H1 (cell line): ENCODE results near the gene S100A8. TPM values are rescaled to one million over a fixed set of nuclear protein-coding genes. Genes with fewer than 3 reads are reported as not detected.

Experiments
- CTCF ChIA-PET: fragments of 300-600 bp; sonication (Branson Sonifier 250); formaldehyde crosslinking; loops from one replicate; lab custom pipeline; 2021; ENCODE audit not compliant: partially characterized antibody; lab: Charles Lee
- POLR2A ChIA-PET: fragments of 300-600 bp; sonication (Branson Sonifier 250); formaldehyde crosslinking; loops from one replicate; lab custom pipeline; 2021; ENCODE audit warnings: inconsistent platforms; ENCODE audit not compliant: partially characterized antibody; lab: Charles Lee
- DNase-seq, 2 experiments: peaks; one replicate each; pipeline versions ENCODE4 v3.0.0 to v3.0.0-alpha.2; 2010 to 2022; ENCODE audit warnings: low spot score in 2 of 2, low read depth in 1 of 2, mixed read lengths in 1 of 2
- FAIRE-seq: peaks from 2 replicates; lab custom pipeline; 2011; peaks lifted over from hg19 to GRCh38; lab: Jason Lieb, UNC
- H2AFZ ChIP-seq: 2 replicates; pipeline ENCODE4 v1.8.1; 2012; ENCODE audit warnings: low read length, inconsistent platforms
- H2AK5ac ChIP-seq: 2 replicates; pipeline ENCODE4 v1.6.1; 2013; ENCODE audit warnings: low read depth, low read length
- H2BK120ac ChIP-seq: replicated peaks from 2 replicates; pipeline ENCODE3; 2013; ENCODE audit warnings: low read depth, low read length, inconsistent platforms
- H2BK12ac ChIP-seq: 2 replicates; pipeline ENCODE4 v1.6.1; 2013; ENCODE audit warnings: low read depth, low read length
- H2BK15ac ChIP-seq: 2 replicates; pipeline ENCODE4 v1.6.1; 2013; ENCODE audit warnings: low read length
- H2BK20ac ChIP-seq: 2 replicates; pipeline ENCODE4 v1.6.1; 2013; ENCODE audit warnings: low read length
- H2BK5ac ChIP-seq: 2 replicates; pipeline ENCODE4 v1.6.1; 2013; ENCODE audit warnings: low read depth, low read length
- H3K14ac ChIP-seq: 2 replicates; pipeline ENCODE4 v1.6.1; 2013; ENCODE audit warnings: inconsistent platforms; ENCODE audit not compliant: insufficient read length
- H3K18ac ChIP-seq: 2 replicates; pipeline ENCODE4 v1.6.1; 2013; ENCODE audit warnings: low read length; ENCODE audit errors: extremely low read depth
- H3K23ac ChIP-seq: 2 replicates; pipeline ENCODE4 v1.6.1; 2013; ENCODE audit warnings: inconsistent platforms; ENCODE audit not compliant: insufficient read length
- H3K23me2 ChIP-seq: 2 replicates; pipeline ENCODE4 v1.6.1; 2013; ENCODE audit warnings: low read depth, low read length
- H3K27ac ChIP-seq: 2 replicates; pipeline ENCODE4 v1.6.1; 2011; ENCODE audit warnings: low read depth, low read length, inconsistent platforms
- H3K27me3 ChIP-seq, 4 experiments: replicated peaks in 1 of 4; 1 replicate in 1 of 4; 2 replicates in 3 of 4; pipeline versions ENCODE4 v1.6.1 to v1.8.1; 2011 to 2013; ENCODE audit warnings: low read length in 3 of 4, mild to moderate bottlenecking in 3 of 4, inconsistent platforms in 2 of 4, mixed read lengths in 2 of 4, moderate library complexity in 1 of 4; ENCODE audit not compliant: control insufficient read depth in 3 of 4, insufficient read depth in 3 of 4; ENCODE audit errors: extremely low read depth in 1 of 4
- H3K36me3 ChIP-seq, 4 experiments: 2 replicates each; pipeline versions ENCODE4 v1.6.1 to v1.8.1; 2011 to 2013; ENCODE audit warnings: mild to moderate bottlenecking in 4 of 4, low read length in 3 of 4, moderate library complexity in 2 of 4, control low read depth in 1 of 4, inconsistent platforms in 1 of 4; ENCODE audit not compliant: insufficient read depth in 4 of 4, control insufficient read depth in 2 of 4
- H3K4ac ChIP-seq: replicated peaks from 2 replicates; pipeline ENCODE3; 2013; ENCODE audit warnings: low read length, low read depth, mixed read lengths, inconsistent platforms; ENCODE audit not compliant: insufficient read length
- H3K4me1 ChIP-seq, 4 experiments: replicated peaks in 1 of 4; 1 replicate in 1 of 4; 2 replicates in 3 of 4; pipeline versions ENCODE4 v1.6.1 to v1.8.1; 2011 to 2013; ENCODE audit warnings: low read length in 3 of 4, inconsistent platforms in 2 of 4, mixed read lengths in 1 of 4; ENCODE audit not compliant: insufficient read depth in 4 of 4, control insufficient read depth in 3 of 4
- H3K4me2 ChIP-seq, 2 experiments: 2 replicates each; pipeline versions ENCODE4 v1.6.1 to v1.8.1; 2011 to 2013; ENCODE audit warnings: low read depth in 2 of 2, low read length in 2 of 2, control low read depth in 1 of 2, inconsistent platforms in 1 of 2, mild to moderate bottlenecking in 1 of 2; ENCODE audit not compliant: insufficient read depth in 1 of 2
- H3K4me3 ChIP-seq, 4 experiments: fragments of 200-600, 300-600 bp in 1 of 4; sonication (generic), shearing (Covaris generic), sonication (Bioruptor Twin) in 1 of 4; 2 replicates each; pipeline versions ENCODE4 v1.5.1 to v1.8.1; 2011 to 2016; ENCODE audit warnings: low read length in 4 of 4, low read depth in 3 of 4, control low read depth in 2 of 4, inconsistent platforms in 2 of 4, mild to moderate bottlenecking in 2 of 4, mixed read lengths in 1 of 4, moderate library complexity in 1 of 4; ENCODE audit not compliant: insufficient read depth in 2 of 4; ENCODE audit errors: extremely low read depth in 1 of 4
- H3K56ac ChIP-seq: replicated peaks from 2 replicates; pipeline ENCODE3; 2013; ENCODE audit warnings: low read depth, mild to moderate bottlenecking, mixed read lengths, low read length, inconsistent platforms; ENCODE audit not compliant: insufficient read length
- H3K79me1 ChIP-seq: 2 replicates; pipeline ENCODE4 v1.6.1; 2013; ENCODE audit warnings: low read depth, low read length, control low read depth
- H3K79me2 ChIP-seq, 2 experiments: 2 replicates each; pipeline versions ENCODE4 v1.6.1 to v1.8.1; 2012 to 2013; ENCODE audit warnings: low read length in 2 of 2, mild to moderate bottlenecking in 2 of 2, inconsistent platforms in 1 of 2; ENCODE audit not compliant: insufficient read depth in 2 of 2, control insufficient read depth in 1 of 2
- H3K9ac ChIP-seq, 4 experiments: replicated peaks in 1 of 4; 1 replicate in 1 of 4; 2 replicates in 3 of 4; pipeline versions ENCODE4 v1.6.1 to v1.8.1; 2011 to 2013; ENCODE audit warnings: low read depth in 3 of 4, low read length in 3 of 4, control low read depth in 2 of 4, mild to moderate bottlenecking in 2 of 4, moderate library complexity in 2 of 4, inconsistent platforms in 1 of 4; ENCODE audit errors: extremely low read depth in 1 of 4
- H3K9me3 ChIP-seq, 2 experiments: 2 replicates each; pipeline versions ENCODE4 v1.6.1 to v1.8.1; 2012 to 2013; ENCODE audit warnings: mild to moderate bottlenecking in 2 of 2, moderate library complexity in 2 of 2, control low read depth in 1 of 2, inconsistent platforms in 1 of 2, low read depth in 1 of 2, low read length in 1 of 2, mixed read lengths in 1 of 2; ENCODE audit not compliant: insufficient read depth in 2 of 2
- H4K20me1 ChIP-seq, 2 experiments: replicated peaks in 1 of 2; 2 replicates each; pipeline versions ENCODE3 to v1.8.1; 2011 to 2013; ENCODE audit warnings: inconsistent platforms in 2 of 2, low read length in 2 of 2, mild to moderate bottlenecking in 1 of 2; ENCODE audit not compliant: insufficient read depth in 2 of 2, control insufficient read depth in 1 of 2
- H4K5ac ChIP-seq: 2 replicates; pipeline ENCODE4 v1.6.1; 2013; ENCODE audit warnings: low read length, low read depth, mixed read lengths, inconsistent platforms; ENCODE audit not compliant: insufficient read length
- H4K8ac ChIP-seq: 2 replicates; pipeline ENCODE4 v1.8.0; 2013; ENCODE audit warnings: mild to moderate bottlenecking, moderate library complexity, low read length, inconsistent platforms; ENCODE audit not compliant: insufficient read depth; ENCODE audit errors: extremely low read depth
- H4K91ac ChIP-seq: replicated peaks from 2 replicates; pipeline ENCODE3; 2013; ENCODE audit warnings: low read length, mixed read lengths, inconsistent platforms; ENCODE audit not compliant: insufficient read length
- EP300 ChIP-seq, 2 experiments: IDR thresholded peaks; 1 replicate in 1 of 2; 2 replicates in 1 of 2; pipeline ENCODE4 v1.6.1; 2011 to 2012; ENCODE audit warnings: low read depth in 2 of 2, low read length in 2 of 2, mild to moderate bottlenecking in 2 of 2, borderline replicate concordance in 1 of 2, inconsistent platforms in 1 of 2, moderate library complexity in 1 of 2
- SUZ12 ChIP-seq: fragments of 200-600 bp; sonication (generic); IDR thresholded peaks from 2 replicates; pipeline ENCODE4 v1.6.1; 2012; ENCODE audit warnings: mild to moderate bottlenecking, inconsistent platforms, low read length, moderate library complexity, mixed read lengths
- TBP ChIP-seq: IDR thresholded peaks from 2 replicates; pipeline ENCODE4 v1.6.1; 2011; ENCODE audit warnings: low read depth, low read length, improper control_type of control experiment
- WGBS, 2 experiments: shearing (Covaris generic) in 1 of 2; methylation state at CpG; one replicate each; pipeline versions ENCODE4 v1.1.6 to v1.1.7; 2013 to 2015; ENCODE audit warnings: low lambda C conversion rate in 2 of 2, mixed read lengths in 2 of 2, inconsistent platforms in 1 of 2, low coverage in 1 of 2, missing lambda C conversion rate in 1 of 2; ENCODE audit not compliant: insufficient replicate concordance in 2 of 2, insufficient coverage in 1 of 2, insufficient read length in 1 of 2; ENCODE audit errors: extremely low coverage in 1 of 2, missing lambda C conversion rate in 1 of 2; 5-methylcytosine and 5-hydroxymethylcytosine counted together
- polyA plus RNA-seq, 7 experiments: library from polyadenylated mRNA; depleted of rRNA in 3 of 7; stranded (reverse) in 5 of 7; unstranded in 2 of 7; fragments of >200 nt in 5 of 7; fragments of 200-250 nt in 2 of 7; gene quantifications; 1 replicate in 5 of 7; 2 replicates in 1 of 7; 4 replicates in 1 of 7; pipeline versions ENCODE4 v1.2.1 to v1.2.3, GENCODE V29; 2011 to 2013; ENCODE audit warnings: missing spikeins in 2 of 7, mixed read lengths in 2 of 7
- total RNA-seq: library from RNA; stranded (reverse); fragmentation: NEBNext Ultra II Directional; extraction: Animal tissue kit (Norgen Biotek cat#: 25700); gene quantifications from 2 replicates; pipeline ENCODE4 v1.2.1, GENCODE V29; 2021

Gene S100A8
- total and polyA plus RNA-seq, 2 of the 8 experiments (the other 6 are each of a cell fraction or from before 2014, with no cell fraction given) = not detected

- Histone ChIP-seq H2AFZ (no peak overlapping the region), H3K23ac (no peak overlapping the region), H2BK15ac (no peak overlapping the region), H3K14ac (no peak overlapping the region), H3K4ac (no peak overlapping the region), H4K5ac (no peak overlapping the region), H2BK120ac (no peak overlapping the region), H3K4me2 (no peak overlapping the region), H3K79me2 (no peaks in the 10 kb centered on the region), H3K9ac (no peak overlapping the region), H3K79me1 (no peaks in the 10 kb centered on the region), H3K27me3 (no peaks in the 10 kb centered on the region), H3K56ac (no peak overlapping the region), H2AK5ac (no peak overlapping the region), H3K9me3 (peaks cover 0 to 4% of the 10 kb centered on the region in 2 experiments; a peak in 1 of 4 replicates), H3K36me3 (no peaks in the 10 kb centered on the region), H2BK20ac (no peak overlapping the region), H2BK5ac (no peak overlapping the region), H3K4me1 (no peaks in the 10 kb centered on the region), H3K18ac (no peak overlapping the region), H2BK12ac (no peak overlapping the region), H4K20me1 (no peaks in the 10 kb centered on the region), H3K27ac (no peak overlapping the region), H4K8ac (no peak overlapping the region), H3K23me2 (no peaks in the 10 kb centered on the region), H3K4me3 (no peak overlapping the region), H4K91ac (no peak overlapping the region)
- WGBS, 2 experiments = 72% methylated on average over 4 of the region's 4 CpGs; no CpG with 5 or more reads in 1 of the 2 experiments
- CTCF ChIA-PET = interaction anchor here (1.0 to 1.8 kb wide), 3 partner anchors 30 to 110 kb away, joined by 4 to 6 read pairs (median 5); no protein-coding TSS in a partner anchor
- DNase-seq = peak in 1 of 2 experiments; percentile 10
- TF ChIP-seq SUZ12 (no peak), EP300 (IDR thresholded peaks at IDR 0.05; ENCODE audit: borderline replicate concordance in 1 of 2, low read depth in 2 of 2, low read length in 2 of 2) (no peak), TBP (no peak)
- FAIRE-seq = no peak
- POLR2A ChIA-PET = no interaction called here
These were observed 5.8 kb downstream of the S100A8 start for GRCh38 chr1:153384958-153385580.
